ENCODE results near the gene NHP2. TPM values are rescaled to one million over a fixed set of nuclear protein-coding genes. Genes with fewer than 3 reads are reported as not detected.

NHP2 gene
- total RNA-seq (ENCODE audit: unreplicated experiment): 128 TPM
- long read RNA-seq, transcript NHP2-201 (4 exons, 865 nt): major isoform, 121 of 135 reads
- long read RNA-seq, transcript NHP2-202 (3 exons, 599 nt): minor isoform, 11 of 135 reads
- long read RNA-seq, partial matches to known transcripts: 1 of 135 reads
- long read RNA-seq, other reads (novel, unspliced or antisense): 2 of 135 reads

DNA sequence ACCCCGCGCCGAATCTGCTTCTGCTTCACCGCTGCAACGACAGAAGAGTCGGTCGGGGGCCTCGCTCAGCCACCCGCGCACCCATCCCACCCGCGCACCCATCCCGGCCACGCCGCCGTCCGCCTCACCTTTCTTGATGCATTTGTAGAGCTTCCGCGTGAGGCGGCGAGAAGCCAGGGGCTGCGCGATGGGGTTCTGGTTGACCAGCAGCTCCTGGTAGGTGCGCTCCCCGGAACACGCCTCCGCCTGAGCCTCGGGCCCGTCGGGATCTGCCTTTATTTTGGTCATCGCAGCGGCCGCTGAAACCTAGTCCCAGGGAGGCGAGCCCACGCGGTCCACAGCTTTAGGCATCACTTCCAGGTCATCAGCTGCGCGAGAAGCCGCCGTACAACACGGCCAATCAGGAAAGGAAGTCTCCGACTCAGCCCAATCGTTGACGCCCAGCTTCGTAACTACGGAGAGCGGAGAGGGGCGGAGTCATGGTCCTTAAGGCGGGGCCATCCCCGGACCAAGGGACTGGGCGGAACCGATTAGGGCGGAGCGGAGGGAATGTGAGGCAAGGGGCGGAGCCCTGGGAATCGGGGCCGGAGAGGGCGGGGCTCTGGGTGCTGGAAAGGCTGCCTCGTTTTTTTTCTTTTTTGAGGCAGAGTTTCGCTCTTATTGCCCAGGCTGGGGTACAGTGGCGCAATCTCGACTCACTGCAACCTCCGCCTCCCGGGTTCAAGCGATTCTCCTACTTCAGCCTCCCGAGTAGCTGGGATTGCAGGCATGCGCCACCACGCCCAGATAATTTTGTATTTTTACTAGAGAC, at the start of gene NHP2:
Gene NHP2, minus strand, starts transcription at position 356 of the 811 bp plus-strand sequence. Its CDS starts 68 bp downstream, at position 288.
- Mint-ChIP-seq H3K27ac (ENCODE audit: unreplicated experiment) (peak within 1 kb of the TSS; percentile 80), H3K36me3 (ENCODE audit: unreplicated experiment) (no peaks in the 10 kb centered on the region), H3K27me3 (ENCODE audit: unreplicated experiment) (peaks cover 11% of the 10 kb centered on the region), H3K9me3 (ENCODE audit: unreplicated experiment) (peaks cover 4% of the 10 kb centered on the region), H3K4me3 (ENCODE audit: unreplicated experiment) (peak within 1 kb of the TSS; percentile 95), H3K4me1 (ENCODE audit: low read depth, unreplicated experiment) (peaks cover 3% of the 10 kb centered on the region)
- DNase-seq: peak; percentile 99
- TF ChIP-seq CTCF (IDR thresholded peaks at IDR 0.05; ENCODE audit: partially characterized antibody, unreplicated experiment): no peak

DNA sequence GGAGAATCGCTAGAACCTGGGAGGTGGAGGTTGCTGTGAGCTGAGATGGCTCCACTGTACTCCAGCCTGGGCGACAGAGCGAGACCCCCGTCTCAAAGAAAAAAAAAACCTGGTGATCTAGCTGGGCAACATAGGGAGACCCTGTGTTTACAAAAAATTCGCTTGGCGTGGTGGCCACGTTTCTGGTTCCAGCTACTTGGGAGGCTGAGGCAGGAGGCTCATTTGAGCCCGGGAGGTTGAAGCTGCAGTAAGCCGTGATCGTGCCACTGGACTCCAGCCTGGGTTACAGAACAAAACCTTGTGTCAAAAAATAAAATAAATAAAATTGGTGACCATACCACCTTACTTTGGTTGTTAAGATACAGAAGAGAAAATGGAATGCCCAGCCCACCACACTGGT, 48.9 kb upstream of the NHP2 start:
- H3K4me3 Mint-ChIP-seq (ENCODE audit: unreplicated experiment): peak overlapping the region; percentile 46
- TF ChIP-seq CTCF (IDR thresholded peaks at IDR 0.05; ENCODE audit: partially characterized antibody, unreplicated experiment): no peak
- peaks cover 11% of the 10 kb centered on the region for H3K4me1 Mint-ChIP-seq (ENCODE audit: low read depth, unreplicated experiment)
- no peak overlapping the region for H3K27ac Mint-ChIP-seq (ENCODE audit: unreplicated experiment)
- no peaks in the 10 kb centered on the region for H3K36me3 Mint-ChIP-seq (ENCODE audit: unreplicated experiment)
- peaks cover 15% of the 10 kb centered on the region for H3K9me3 Mint-ChIP-seq (ENCODE audit: unreplicated experiment)
- DNase-seq: no peak
- H3K27me3 Mint-ChIP-seq (ENCODE audit: unreplicated experiment): peaks cover 6% of the 10 kb centered on the region

- no peaks in the 10 kb centered on the region for H3K36me3 Mint-ChIP-seq (ENCODE audit: unreplicated experiment)
- TF ChIP-seq CTCF (IDR thresholded peaks at IDR 0.05; ENCODE audit: partially characterized antibody, unreplicated experiment): no peak
- no peak overlapping the region for H3K27ac Mint-ChIP-seq (ENCODE audit: unreplicated experiment)
- no peak for DNase-seq
- H3K9me3 Mint-ChIP-seq (ENCODE audit: unreplicated experiment): peaks cover 15% of the 10 kb centered on the region
- peaks cover 11% of the 10 kb centered on the region for H3K4me1 Mint-ChIP-seq (ENCODE audit: low read depth, unreplicated experiment)
- H3K27me3 Mint-ChIP-seq (ENCODE audit: unreplicated experiment): peaks cover 6% of the 10 kb centered on the region
- no peak overlapping the region for H3K4me3 Mint-ChIP-seq (ENCODE audit: unreplicated experiment)
Observed at GRCh38 chr5:178201927-178202235, 48.2 kb upstream of the NHP2 start.

DNA sequence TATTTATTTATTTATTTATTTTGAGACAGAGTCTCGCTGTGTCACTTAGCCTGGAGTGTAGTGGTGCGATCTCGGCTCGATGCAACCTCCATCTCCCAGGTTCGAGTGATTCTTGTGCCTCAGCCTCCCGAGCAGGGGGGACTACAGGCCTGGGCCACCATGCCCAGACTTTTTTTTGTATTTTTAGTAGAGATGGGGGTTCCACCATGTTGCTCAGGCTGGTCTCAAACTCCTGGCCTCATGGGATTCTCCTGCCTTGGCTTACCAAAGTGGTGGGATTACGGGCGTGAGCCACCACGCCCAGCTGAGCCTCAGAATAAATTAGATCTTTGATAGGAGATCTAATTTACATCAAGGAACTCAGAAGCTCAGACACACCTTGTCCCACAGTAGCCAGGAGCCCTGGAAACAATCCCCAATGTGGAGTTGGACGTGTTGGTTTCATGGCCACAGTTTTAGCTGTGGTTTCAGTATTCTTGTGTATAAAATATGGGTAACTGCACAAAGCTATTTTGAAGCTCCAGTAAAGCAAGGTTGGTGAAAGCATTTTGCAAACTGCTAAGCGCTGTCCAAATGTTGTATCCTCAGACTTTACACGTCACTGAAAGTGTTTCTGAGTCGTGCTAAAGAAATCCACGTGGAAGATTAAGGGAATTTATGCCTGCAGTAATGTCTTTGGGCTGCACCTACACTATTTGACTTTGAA, 47.7 kb upstream of the NHP2 start:
- DNase-seq: no peak
- H3K36me3 Mint-ChIP-seq (ENCODE audit: unreplicated experiment): no peaks in the 10 kb centered on the region
- H3K9me3 Mint-ChIP-seq (ENCODE audit: unreplicated experiment): peaks cover 12% of the 10 kb centered on the region

More for the DNA sequence above, 47.7 kb upstream of the NHP2 start:
- no peak for TF ChIP-seq CTCF (IDR thresholded peaks at IDR 0.05; ENCODE audit: partially characterized antibody, unreplicated experiment)
- peaks cover 8% of the 10 kb centered on the region for H3K4me1 Mint-ChIP-seq (ENCODE audit: low read depth, unreplicated experiment)
- H3K27ac Mint-ChIP-seq (ENCODE audit: unreplicated experiment): no peak overlapping the region
- H3K4me3 Mint-ChIP-seq (ENCODE audit: unreplicated experiment): no peak overlapping the region
- peaks cover 6% of the 10 kb centered on the region for H3K27me3 Mint-ChIP-seq (ENCODE audit: unreplicated experiment)

All from glutamatergic neuron (in vitro differentiated cells).